H9 (cell line): ENCODE results near the gene PREX1. TPM values are rescaled to one million over a fixed set of nuclear protein-coding genes. Genes with fewer than 3 reads are reported as not detected.

ENCODE experiments used
- DNase-seq: peaks from one replicate; pipeline ENCODE4 v3.0.0-alpha.2; 2017
- H2AFZ ChIP-seq: one replicate; pipeline ENCODE4 v1.6.1; 2013; ENCODE audit warnings: mild to moderate bottlenecking, low read length, control low read depth, moderate library complexity
- H2AK5ac ChIP-seq: 2 replicates; pipeline ENCODE4 v1.6.1; 2013; ENCODE audit warnings: low read length, control low read depth, mixed read lengths; ENCODE audit not compliant: insufficient read length
- H2BK120ac ChIP-seq: one replicate; pipeline ENCODE4 v1.6.1; 2013; ENCODE audit warnings: low read depth, mild to moderate bottlenecking, low read length, control low read depth, inconsistent platforms; ENCODE audit not compliant: poor library complexity, severe bottlenecking
- H2BK12ac ChIP-seq: 2 replicates; pipeline ENCODE4 v1.6.1; 2013; ENCODE audit warnings: low read length, control low read depth, mixed read lengths, low read depth; ENCODE audit not compliant: insufficient read length
- H2BK15ac ChIP-seq: 2 replicates; pipeline ENCODE4 v1.6.1; 2013; ENCODE audit warnings: low read depth, low read length, control low read depth
- H2BK20ac ChIP-seq: one replicate; pipeline ENCODE4 v1.6.1; 2013; ENCODE audit warnings: low read depth, mild to moderate bottlenecking, low read length, control low read depth, inconsistent platforms; ENCODE audit not compliant: poor library complexity, severe bottlenecking
- H2BK5ac ChIP-seq: 2 replicates; pipeline ENCODE4 v1.6.1; 2013; ENCODE audit warnings: low read length, control low read depth, mixed read lengths; ENCODE audit not compliant: insufficient read length
- H3K14ac ChIP-seq: 2 replicates; pipeline ENCODE4 v1.6.1; 2013; ENCODE audit warnings: low read length, control low read depth; ENCODE audit not compliant: insufficient read depth
- H3K18ac ChIP-seq: 2 replicates; pipeline ENCODE4 v1.6.1; 2013; ENCODE audit warnings: low read depth, mild to moderate bottlenecking, mixed read lengths, low read length, control low read depth; ENCODE audit not compliant: insufficient read length
- H3K23ac ChIP-seq: 2 replicates; pipeline ENCODE4 v1.6.1; 2013; ENCODE audit warnings: low read length, control low read depth, mixed read lengths, low read depth; ENCODE audit not compliant: insufficient read length
- H3K23me2 ChIP-seq: 2 replicates; pipeline ENCODE4 v1.6.1; 2013; ENCODE audit warnings: low read depth, mild to moderate bottlenecking, mixed read lengths, low read length, control low read depth; ENCODE audit not compliant: insufficient read length, poor library complexity, severe bottlenecking
- H3K27ac ChIP-seq: 2 replicates; pipeline ENCODE4 v1.5.1; 2013; ENCODE audit warnings: low read length, control low read depth, mixed read lengths, low read depth; ENCODE audit not compliant: insufficient read length
- H3K27me3 ChIP-seq: 2 replicates; pipeline ENCODE4 v1.6.1; 2013; ENCODE audit warnings: low read length, control low read depth, inconsistent platforms; ENCODE audit not compliant: insufficient read depth
- H3K4ac ChIP-seq: 2 replicates; pipeline ENCODE4 v1.6.1; 2013; ENCODE audit warnings: low read depth, mild to moderate bottlenecking, control low read depth, inconsistent platforms, low read length, moderate library complexity
- H3K4me1 ChIP-seq: 2 replicates; pipeline ENCODE4 v1.6.1; 2013; ENCODE audit warnings: low read length, control low read depth, inconsistent platforms; ENCODE audit not compliant: insufficient read depth
- H3K4me2 ChIP-seq: 2 replicates; pipeline ENCODE4 v1.6.1; 2013; ENCODE audit warnings: low read length, control low read depth, mixed read lengths; ENCODE audit not compliant: insufficient read length, insufficient read depth
- H3K56ac ChIP-seq: 2 replicates; pipeline ENCODE4 v1.6.1; 2013; ENCODE audit warnings: low read depth, mild to moderate bottlenecking, mixed read lengths, low read length, control low read depth; ENCODE audit not compliant: insufficient read length
- H3K79me1 ChIP-seq: 2 replicates; pipeline ENCODE4 v1.6.1; 2013; ENCODE audit warnings: low read depth, mild to moderate bottlenecking, moderate library complexity, low read length, control low read depth, inconsistent platforms; ENCODE audit not compliant: insufficient read depth, poor library complexity, severe bottlenecking
- H3K79me2 ChIP-seq: 2 replicates; pipeline ENCODE4 v1.6.1; 2013; ENCODE audit warnings: low read length, control low read depth, inconsistent platforms; ENCODE audit not compliant: insufficient read depth
- H3K9ac ChIP-seq: 2 replicates; pipeline ENCODE4 v1.6.1; 2013; ENCODE audit warnings: low read length, control low read depth, mixed read lengths; ENCODE audit not compliant: insufficient read length; ENCODE audit errors: extremely low read depth
- H3K9me3 ChIP-seq: one replicate; pipeline ENCODE4 v1.6.1; 2013; ENCODE audit warnings: low read depth, low read length, inconsistent platforms; ENCODE audit not compliant: control insufficient read depth
- H3T11ph ChIP-seq: one replicate; pipeline ENCODE4 v1.6.1; 2013; ENCODE audit warnings: mild to moderate bottlenecking, low read length, control low read depth, inconsistent platforms
- H4K20me1 ChIP-seq: one replicate; pipeline ENCODE4 v1.6.1; 2013; ENCODE audit not compliant: control insufficient read depth, insufficient read length, insufficient read depth
- H4K5ac ChIP-seq: 2 replicates; pipeline ENCODE4 v1.6.1; 2013; ENCODE audit warnings: low read depth, mild to moderate bottlenecking, mixed read lengths, low read length, control low read depth; ENCODE audit not compliant: insufficient read length
- H4K8ac ChIP-seq: replicated peaks from 2 replicates; pipeline ENCODE4 v1.6.1; 2013; ENCODE audit warnings: low read length, control low read depth, mixed read lengths, low read depth; ENCODE audit not compliant: insufficient read length
- H4K91ac ChIP-seq: 2 replicates; pipeline ENCODE4 v1.6.1; 2013; ENCODE audit warnings: low read depth, mild to moderate bottlenecking, moderate library complexity, mixed read lengths, low read length, control low read depth; ENCODE audit not compliant: insufficient read length
- H3K27ac Mint-ChIP-seq, 3 experiments: 2 replicates in 2 of 3; 3 replicates in 1 of 3; pipeline ENCODE4 v1.8.0; 2020 to 2021; ENCODE audit warnings: mixed read lengths in 3 of 3, mild to moderate bottlenecking in 1 of 3, moderate library complexity in 1 of 3
- H3K27me3 Mint-ChIP-seq: 2 replicates; pipeline ENCODE4 v1.8.0; 2021; ENCODE audit warnings: low read depth, mild to moderate bottlenecking, moderate library complexity, mixed read lengths
- H3K36me3 Mint-ChIP-seq, 3 experiments: 2 replicates in 2 of 3; 3 replicates in 1 of 3; pipeline ENCODE4 v1.8.0; 2020 to 2021; ENCODE audit warnings: low read depth in 3 of 3, mixed read lengths in 3 of 3; ENCODE audit not compliant: insufficient read depth in 1 of 3
- H3K4me1 Mint-ChIP-seq, 2 experiments: 2 replicates each; pipeline ENCODE4 v1.8.0; 2020; ENCODE audit warnings: mixed read lengths in 2 of 2
- H3K4me3 Mint-ChIP-seq, 2 experiments: 2 replicates in 1 of 2; 3 replicates in 1 of 2; pipeline ENCODE4 v1.8.0; 2020 to 2021; ENCODE audit warnings: mild to moderate bottlenecking in 2 of 2, mixed read lengths in 2 of 2, moderate library complexity in 1 of 2
- H3K9me3 Mint-ChIP-seq, 2 experiments: 2 replicates in 1 of 2; 3 replicates in 1 of 2; pipeline ENCODE4 v1.8.0; 2020; ENCODE audit warnings: mild to moderate bottlenecking in 2 of 2, mixed read lengths in 2 of 2, moderate library complexity in 1 of 2
- CTCF ChIP-seq: fragments of 200-600 bp; sonication (generic); conservative IDR thresholded peaks from 3 replicates; pipeline ENCODE4 v1.8.0; 2021; ENCODE audit warnings: antibody characterized with exemption, mild to moderate bottlenecking
- WGBS: extraction: QIAGEN DNeasy Blood & Tissue Kit; methylation state at CpG from one replicate; pipeline ENCODE4 v1.1.7; 2013; ENCODE audit warnings: missing lambda C conversion rate, low lambda C conversion rate, mixed read lengths; ENCODE audit not compliant: insufficient read length; ENCODE audit errors: extremely low coverage; 5-methylcytosine and 5-hydroxymethylcytosine counted together
- total RNA-seq: library from RNA; stranded (reverse); gene quantifications from 2 replicates; pipeline ENCODE4 v1.2.1, GENCODE V29; 2021

The PREX1 gene
- total RNA-seq, 1 experiment from 2014 or later = 6.6 TPM

GRCh38 chr20:48637461-48637860, 190.3 kb downstream of the PREX1 start:
- Histone ChIP-seq H2BK15ac (no peak overlapping the region), H3K9ac (no peak overlapping the region), H2BK120ac (no peak overlapping the region), H4K5ac (no peak overlapping the region), H3T11ph (no peak overlapping the region), H2AK5ac (no peak overlapping the region), H4K91ac (no peak overlapping the region), H2BK12ac (no peak overlapping the region), H3K27ac (no peak overlapping the region), H3K23me2 (no peaks in the 10 kb centered on the region), H3K9me3 (no peaks in the 10 kb centered on the region), H3K27me3 (no peaks in the 10 kb centered on the region; the same call in 1 of the 2 replicates), H3K23ac (no peak overlapping the region), H3K14ac (no peak overlapping the region), H4K8ac (no peak overlapping the region), H2BK5ac (no peak overlapping the region), H3K56ac (no peak overlapping the region), H4K20me1 (no peaks in the 10 kb centered on the region), H2BK20ac (no peak overlapping the region), H3K4ac (no peak overlapping the region), H3K18ac (no peak overlapping the region), H3K79me2 (no peaks in the 10 kb centered on the region), H3K4me1 (no peaks in the 10 kb centered on the region), H3K4me2 (no peak overlapping the region), H2AFZ (no peak overlapping the region), H3K79me1 (no peaks in the 10 kb centered on the region)
- Mint-ChIP-seq H3K27me3 (no peaks in the 10 kb centered on the region), H3K4me3 (no peak overlapping the region), H3K4me1 (no peaks in the 10 kb centered on the region), H3K36me3 (peaks cover 0 to 6% (median 2%) of the 10 kb centered on the region in 3 experiments; a peak in 5 of 7 replicates), H3K27ac (no peak overlapping the region), H3K9me3 (no peaks in the 10 kb centered on the region; a peak in 1 of 5 replicates)
- DNase-seq = no peak
- no peak for TF ChIP-seq CTCF
- WGBS = no CpG with 5 or more reads among the region's 9 CpGs
